ENCODE results near the gene PRUNE2.
A peak's percentile ranks its signal among the peaks of the same experiment; 100 is the strongest.

Gene PRUNE2

GRCh38 chr9:76691517-76692313, 214.2 kb downstream of the PRUNE2 start:
- DNase-seq, result peak; percentile 58 to 64

DNA sequence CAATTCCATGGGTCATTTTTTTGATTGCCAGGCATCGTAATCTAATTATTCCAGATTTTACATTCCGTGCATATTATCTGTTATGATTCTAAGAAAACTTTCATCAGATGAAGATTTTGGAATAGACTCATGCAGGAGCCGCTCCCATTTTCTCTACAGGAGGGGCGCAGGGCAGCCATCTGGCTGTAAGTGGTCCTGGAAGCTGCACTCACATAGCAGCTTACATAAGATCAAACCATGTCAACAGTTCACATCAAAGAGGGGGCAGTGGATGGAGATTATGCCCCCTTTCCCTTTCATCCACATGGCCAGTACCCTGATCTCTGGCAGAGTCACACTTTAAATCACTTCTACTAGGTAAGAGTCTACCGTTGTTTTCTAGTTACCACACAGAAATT, 214.9 kb downstream of the PRUNE2 start:
- DNase-seq, result peak in 1 of 2 experiments; percentile 34

- no peak for DNase-seq
Observed at GRCh38 chr9:76690246-76690972, 215.5 kb downstream of the PRUNE2 start.

GRCh38 chr9:76688471-76689238, 217.3 kb downstream of the PRUNE2 start:
- DNase-seq, result no peak

DNA sequence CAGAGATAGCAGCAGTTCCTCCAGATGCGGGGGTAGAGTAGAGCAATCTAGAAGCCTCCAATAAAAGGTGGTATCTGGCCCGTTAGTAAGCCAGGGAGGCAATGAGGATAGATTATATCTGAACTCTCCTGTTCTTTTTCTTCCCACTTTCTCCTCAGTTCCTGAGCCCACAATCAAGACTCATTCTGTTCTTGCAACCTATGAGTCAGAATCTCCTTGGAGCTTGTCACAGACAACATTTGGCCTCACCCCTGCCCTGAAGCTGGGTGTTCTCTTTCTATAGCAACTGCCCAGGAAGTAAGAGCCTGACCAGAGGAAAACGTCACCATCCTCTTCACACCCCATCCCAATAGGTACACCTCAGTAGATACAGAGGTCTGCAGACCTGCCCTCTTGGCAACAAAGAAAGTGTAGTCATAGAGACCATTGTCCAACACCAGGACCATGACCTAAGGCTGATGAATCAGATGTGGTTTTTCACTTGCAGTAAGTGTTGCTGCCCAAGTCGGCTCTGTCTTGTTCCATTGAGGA, 218.0 kb downstream of the PRUNE2 start:
- no peak for DNase-seq

- DNase-seq, result no peak
Observed at GRCh38 chr9:76686756-76687155, 219.2 kb downstream of the PRUNE2 start.

DNA sequence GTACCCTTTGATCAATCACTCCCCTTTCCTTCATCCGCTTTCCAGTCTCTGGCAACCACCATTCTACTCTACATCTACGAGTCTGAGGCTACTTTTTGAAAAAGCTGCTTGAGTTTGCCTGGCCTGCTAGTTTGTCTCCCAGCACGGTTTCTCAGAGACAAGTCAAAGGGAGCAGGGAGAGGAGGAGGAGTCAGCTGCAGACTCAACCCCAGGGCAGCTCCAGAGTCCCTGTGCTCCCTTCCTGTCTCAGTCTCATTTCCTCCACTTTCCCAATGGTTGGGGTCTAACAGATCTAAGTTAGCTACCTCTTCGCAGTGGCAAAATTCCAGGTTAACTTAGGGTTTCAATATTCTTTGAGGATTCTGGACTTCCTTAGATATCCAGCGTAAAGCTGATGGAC, 221.7 kb downstream of the PRUNE2 start:
- DNase-seq, result no peak

GRCh38 chr9:76681556-76681955, 224.4 kb downstream of the PRUNE2 start:
- DNase-seq, result no peak

GRCh38 chr9:76680716-76681425, 225.0 kb downstream of the PRUNE2 start:
- no peak for DNase-seq

DNA sequence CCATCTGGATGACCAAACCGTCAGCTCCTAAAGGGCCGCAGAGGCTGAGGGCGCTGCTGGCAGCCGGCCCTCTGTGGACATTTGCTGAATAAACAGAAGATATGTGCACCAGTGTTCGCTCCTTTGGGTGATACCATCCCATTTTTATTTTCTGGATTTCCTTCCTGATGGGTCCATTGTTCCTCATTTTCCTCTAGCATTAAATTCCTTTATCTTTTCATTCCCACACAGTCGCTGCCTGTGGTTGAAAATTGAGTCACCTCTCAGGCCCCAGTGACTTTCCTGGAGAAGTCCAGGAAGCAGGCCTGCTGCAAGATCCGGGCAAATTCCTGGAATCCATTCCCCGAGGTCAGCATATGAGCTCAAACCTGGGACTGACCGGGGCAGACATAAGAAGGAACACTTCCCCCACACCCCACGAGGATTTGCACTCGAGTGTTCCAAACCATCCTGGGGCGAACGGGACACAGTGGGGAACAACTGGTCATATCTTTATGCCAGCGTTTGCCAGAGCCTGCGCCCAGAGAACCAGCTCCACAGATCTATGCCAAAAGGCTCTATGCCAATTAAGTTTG, 228.3 kb downstream of the PRUNE2 start:
- no peak for DNase-seq

- DNase-seq, result no peak
Observed at GRCh38 chr9:76676857-76677256, 229.1 kb downstream of the PRUNE2 start.

- DNase-seq, result no peak
Observed at GRCh38 chr9:76667521-76667957, 238.4 kb downstream of the PRUNE2 start.

GRCh38 chr9:76665966-76666365, 239.9 kb downstream of the PRUNE2 start:
- peak in 1 of 2 experiments; percentile 34 for DNase-seq

DNA sequence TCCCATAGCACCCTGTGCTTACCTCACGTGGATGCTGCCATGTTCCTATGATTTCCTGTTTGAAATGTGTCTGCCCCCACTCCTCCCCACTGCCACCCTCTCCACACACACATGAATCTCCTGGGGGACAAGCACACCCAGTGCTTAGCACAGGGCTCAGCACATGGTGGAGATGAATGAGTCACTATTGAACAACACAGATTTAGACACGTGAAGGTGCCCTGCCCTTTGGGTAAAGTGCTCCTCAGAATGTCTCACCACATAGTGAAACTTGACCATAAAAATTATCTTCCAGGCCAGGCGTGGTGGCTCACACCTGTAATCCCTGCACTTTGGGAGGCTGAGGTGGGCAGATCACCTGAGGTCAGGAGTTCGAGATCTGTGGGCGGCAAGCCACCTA, 240.5 kb downstream of the PRUNE2 start:
- DNase-seq, result no peak

- no peak for DNase-seq
Observed at GRCh38 chr9:76664120-76664519, 241.8 kb downstream of the PRUNE2 start.

- no peak for DNase-seq
Observed at GRCh38 chr9:76662476-76663281, 243.2 kb downstream of the PRUNE2 start.

DNA sequence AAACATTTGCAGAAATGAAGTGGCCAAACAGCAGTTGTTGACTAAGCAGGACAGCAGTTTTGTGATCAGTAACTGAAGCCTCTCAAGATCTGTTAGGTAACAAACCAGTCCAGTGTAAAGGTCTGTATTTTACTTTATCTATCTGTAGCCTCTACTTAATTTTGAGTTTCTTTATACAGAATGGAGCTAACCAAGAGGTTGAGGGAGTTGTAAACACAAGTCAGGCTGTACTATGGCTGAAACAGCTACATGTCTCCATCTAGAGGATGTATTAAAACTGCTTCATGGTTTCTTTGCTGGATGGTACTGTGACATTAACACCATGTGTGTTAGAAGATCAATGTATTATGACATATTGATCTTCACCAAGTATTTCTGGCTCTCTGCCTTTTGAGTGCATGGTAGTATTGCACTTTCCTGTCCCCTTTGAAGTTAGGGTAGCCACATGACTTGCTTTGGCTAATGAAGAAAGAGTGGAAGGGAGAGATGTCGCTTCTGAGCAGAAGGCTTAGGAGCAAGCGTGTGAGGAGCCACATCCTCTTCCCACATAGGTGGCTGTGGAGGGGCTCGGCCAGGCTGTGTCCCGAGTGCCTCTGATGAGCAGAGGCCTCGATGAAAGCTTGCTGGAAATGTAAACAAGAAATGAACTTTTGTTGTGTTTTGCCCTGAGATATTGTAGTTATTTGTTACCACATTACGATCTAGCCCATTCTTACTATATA, 247.2 kb downstream of the PRUNE2 start:
- peak in 1 of 2 experiments; percentile 0 for DNase-seq

- no peak for DNase-seq
Observed at GRCh38 chr9:76657265-76657664, 248.6 kb downstream of the PRUNE2 start.

DNA sequence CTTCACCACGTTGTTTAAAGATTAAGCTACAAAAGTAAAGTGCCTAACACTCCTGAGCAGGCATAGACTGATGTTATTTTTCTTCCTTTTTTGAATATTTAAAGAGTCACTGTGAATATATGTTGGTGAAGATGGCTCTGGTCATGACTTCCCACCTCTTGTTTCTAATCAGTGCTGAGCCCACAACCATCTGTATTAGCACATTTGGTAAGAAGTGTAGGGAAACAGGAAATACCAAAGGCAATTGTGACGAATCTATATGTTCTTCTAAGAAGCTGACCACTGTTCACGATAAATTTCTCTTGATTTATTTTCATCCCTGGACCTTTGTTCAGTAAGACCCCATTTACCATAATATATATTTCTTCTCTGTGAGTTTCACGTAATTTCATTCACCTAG, 249.9 kb downstream of the PRUNE2 start:
- DNase-seq, result no peak

DNA sequence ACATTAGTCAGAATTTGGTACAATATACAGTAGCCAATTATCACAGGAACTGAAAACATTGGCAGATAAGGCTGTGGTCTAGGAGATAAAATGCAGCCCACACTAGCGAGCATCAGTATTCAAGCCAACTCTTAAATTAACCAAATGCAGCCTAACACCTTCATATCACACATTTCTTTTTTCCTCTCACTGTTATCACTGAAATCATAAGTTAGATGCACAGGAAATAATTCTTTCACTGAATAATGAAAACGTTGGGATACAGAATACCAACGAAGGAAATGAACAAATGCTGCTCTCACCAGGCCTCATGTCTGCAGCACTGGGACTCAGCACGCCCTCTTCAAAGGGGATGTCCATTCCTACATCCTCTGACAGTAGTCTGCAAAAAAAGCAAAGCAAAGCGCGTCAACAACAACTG, 250.8 kb downstream of the PRUNE2 start:
- DNase-seq, result no peak

DNA sequence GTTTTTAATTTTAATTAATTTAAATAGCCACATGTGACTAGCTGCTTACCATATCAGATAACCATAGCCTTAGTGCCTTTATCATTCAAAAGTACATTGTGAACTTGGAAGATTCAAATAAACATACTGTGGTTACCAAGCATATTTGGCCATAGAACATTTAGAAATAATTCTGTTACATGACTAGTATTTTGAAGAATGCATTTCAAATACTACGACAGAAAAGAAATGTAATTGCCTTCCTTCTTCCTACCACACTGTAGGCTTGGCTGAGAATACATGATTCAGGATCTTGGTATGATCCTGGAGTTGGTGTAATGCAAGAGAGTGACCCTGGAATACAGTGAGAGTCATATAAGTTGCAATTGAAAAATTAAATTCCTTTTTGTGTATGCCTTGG, 251.3 kb downstream of the PRUNE2 start:
- DNase-seq, result no peak
